Lower leg skin (tissue), 4 donors: ENCODE data around the gene NEDD4L. TPM values are rescaled to one million over a fixed set of nuclear protein-coding genes. Genes with fewer than 3 reads are reported as not detected.

Experiments
- DNase-seq, 2 donors: peaks; one replicate each; pipeline ENCODE4 v3.0.0-alpha.2; 2019; ENCODE audit warnings: low spot score in 2 of 2
- H3K4me3 ChIP-seq: fragments of 200-600 bp; sonication (generic); 2 replicates; pipeline ENCODE4 v1.5.1; 2017; ENCODE audit warnings: mild to moderate bottlenecking, low read depth; ENCODE audit not compliant: poor library complexity, severe bottlenecking
- CTCF ChIP-seq, 3 donors: fragments of 450-650 bp; IDR thresholded peaks; one replicate each; pipeline ENCODE4 v1.5.1; 2016; ENCODE audit warnings: antibody characterized with exemption in 3 of 3, mild to moderate bottlenecking in 3 of 3, moderate library complexity in 2 of 3
- POLR2A ChIP-seq, 2 donors: fragments of 450-650 bp; IDR thresholded peaks; one replicate each; pipeline ENCODE4 v1.6.1; 2016 to 2017; ENCODE audit warnings: antibody characterized with exemption in 2 of 2, mild to moderate bottlenecking in 1 of 2, moderate library complexity in 1 of 2
- WGBS, 2 donors: methylation state at CpG; one replicate each; pipeline ENCODE4 v1.1.5; 2018; 5-methylcytosine and 5-hydroxymethylcytosine counted together
- intact Hi-C: fragments of 100-400 bp; cut with DNase I; formaldehyde crosslinking; loops from one replicate; pipeline ENCODE4 v1.15.0; 2023; ENCODE audit warnings: low total_unique reads
- total RNA-seq, 4 donors: library from RNA; depleted of rRNA; stranded (reverse); fragments of >200 nt; gene quantifications; one replicate each; pipeline ENCODE4 v1.1.0, GENCODE V29; 2016

Gene NEDD4L
- total RNA-seq, 4 donors from 2014 or later: 22.9 to 127 (median 35.0) TPM

GRCh38 chr18:58363767-58364540, 319.9 kb downstream of the NEDD4L start:
- no peak for TF ChIP-seq CTCF (IDR thresholded peaks at IDR 0.05)
- TF ChIP-seq POLR2A (IDR thresholded peaks at IDR 0.05): no peak
- WGBS, 2 donors: 93 to 95% methylated on average over 6 of the region's 6 CpGs

DNA sequence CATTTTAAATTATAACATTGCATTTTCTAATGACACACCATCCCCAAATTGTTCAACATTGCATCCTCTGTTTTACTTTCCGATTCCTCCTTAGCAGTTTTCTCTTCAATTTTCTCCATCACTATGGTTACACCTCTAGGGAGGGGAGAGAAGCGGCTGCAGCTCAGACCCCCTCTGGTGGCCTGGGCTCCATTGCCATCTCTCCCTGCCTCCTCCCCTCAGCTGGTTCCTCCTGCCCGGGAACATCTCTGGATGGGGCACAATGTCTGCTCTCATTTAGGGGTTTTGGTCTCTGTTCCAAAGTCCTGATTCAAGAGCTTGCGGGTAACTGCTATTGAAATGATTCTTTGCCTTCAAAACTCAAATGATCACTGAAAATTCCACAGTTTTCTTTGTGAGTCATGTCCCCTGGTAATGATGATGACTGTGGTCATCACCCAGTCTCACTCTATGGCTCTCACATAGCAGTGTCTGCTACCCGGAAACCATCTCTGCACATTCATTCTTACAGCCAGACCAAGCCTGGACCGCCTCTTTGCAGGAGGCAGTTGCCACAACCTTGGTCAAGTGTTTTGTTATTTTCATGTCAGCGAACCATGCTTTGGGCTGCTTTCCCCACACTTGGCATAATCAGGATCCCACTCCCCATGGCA, 321.0 kb downstream of the NEDD4L start:
- no peak overlapping the region for H3K4me3 ChIP-seq
- no peak for DNase-seq
- intact Hi-C loops: no loop called here
- 88 to 95% methylated on average over 7 of the region's 7 CpGs for WGBS, 2 donors
- TF ChIP-seq POLR2A (IDR thresholded peaks at IDR 0.05): no peak
- no peak for TF ChIP-seq CTCF (IDR thresholded peaks at IDR 0.05)

More at GRCh38 chr18:58363767-58364540, 319.9 kb downstream of the NEDD4L start:
- DNase-seq: no peak
- intact Hi-C loops: no loop called here
- no peak overlapping the region for H3K4me3 ChIP-seq

DNA sequence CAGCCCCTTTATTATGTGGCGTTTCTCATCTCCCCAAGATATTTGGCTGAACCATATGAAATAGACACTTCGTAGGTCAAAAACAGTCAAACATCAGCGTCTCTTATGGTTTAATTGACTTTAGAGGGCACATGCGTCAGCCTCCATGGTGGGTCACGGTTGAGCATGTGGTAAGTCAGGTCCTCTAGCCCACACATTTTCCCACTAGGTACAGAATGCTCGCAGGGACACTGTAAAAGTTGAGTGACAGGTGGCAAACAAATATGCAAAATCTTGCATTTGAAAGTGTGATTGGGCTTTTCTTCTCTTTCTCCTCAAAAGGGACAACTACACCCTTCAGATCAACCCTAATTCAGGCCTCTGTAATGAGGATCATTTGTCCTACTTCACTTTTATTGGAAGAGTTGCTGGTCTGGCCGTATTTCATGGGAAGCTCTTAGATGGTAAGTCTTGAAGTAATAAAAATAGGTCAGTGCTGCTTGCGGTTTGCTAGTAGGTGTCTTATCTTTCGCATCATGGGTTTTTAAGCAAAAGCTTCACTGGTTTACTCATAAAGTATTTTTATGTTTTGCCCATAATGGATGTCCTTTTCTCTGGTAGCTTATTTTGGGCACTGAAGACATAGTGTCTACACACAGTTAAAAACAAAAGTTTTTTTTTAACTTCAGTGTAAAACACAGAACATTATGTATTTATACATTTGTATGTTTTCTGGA, 323.6 kb downstream of the NEDD4L start:
- 93 to 96% methylated on average over 9 of the region's 9 CpGs for WGBS, 2 donors
- no peak for DNase-seq
- intact Hi-C loops: no loop called here
- TF ChIP-seq POLR2A (IDR thresholded peaks at IDR 0.05): no peak
- no peak for TF ChIP-seq CTCF (IDR thresholded peaks at IDR 0.05)
- no peak overlapping the region for H3K4me3 ChIP-seq

DNA sequence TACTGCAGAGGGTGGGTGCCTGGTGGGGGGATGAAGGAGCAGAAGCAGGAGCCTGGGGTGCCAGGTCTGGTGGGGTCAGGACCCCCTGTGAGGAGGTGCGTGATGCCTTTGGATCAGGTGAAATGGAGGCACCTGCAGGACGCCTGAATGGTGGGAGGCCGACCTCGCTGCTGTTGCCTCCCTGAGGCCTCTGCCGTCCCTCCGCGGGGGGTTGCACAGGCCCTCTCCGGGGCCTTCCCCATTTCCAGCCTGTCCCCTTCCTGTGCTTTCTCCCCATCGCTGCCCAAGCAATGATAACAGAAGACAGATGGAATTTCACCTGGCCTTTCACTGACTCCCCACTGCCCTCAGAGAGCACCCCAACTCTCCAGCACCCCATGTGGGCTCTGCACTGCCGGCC, 325.6 kb downstream of the NEDD4L start:
- intact Hi-C loops: no loop called here
- DNase-seq: no peak
- WGBS, 2 donors: 96 to 100% methylated on average over 10 of the region's 10 CpGs
- no peak overlapping the region for H3K4me3 ChIP-seq
- no peak for TF ChIP-seq CTCF (IDR thresholded peaks at IDR 0.05)
- TF ChIP-seq POLR2A (IDR thresholded peaks at IDR 0.05): no peak

DNA sequence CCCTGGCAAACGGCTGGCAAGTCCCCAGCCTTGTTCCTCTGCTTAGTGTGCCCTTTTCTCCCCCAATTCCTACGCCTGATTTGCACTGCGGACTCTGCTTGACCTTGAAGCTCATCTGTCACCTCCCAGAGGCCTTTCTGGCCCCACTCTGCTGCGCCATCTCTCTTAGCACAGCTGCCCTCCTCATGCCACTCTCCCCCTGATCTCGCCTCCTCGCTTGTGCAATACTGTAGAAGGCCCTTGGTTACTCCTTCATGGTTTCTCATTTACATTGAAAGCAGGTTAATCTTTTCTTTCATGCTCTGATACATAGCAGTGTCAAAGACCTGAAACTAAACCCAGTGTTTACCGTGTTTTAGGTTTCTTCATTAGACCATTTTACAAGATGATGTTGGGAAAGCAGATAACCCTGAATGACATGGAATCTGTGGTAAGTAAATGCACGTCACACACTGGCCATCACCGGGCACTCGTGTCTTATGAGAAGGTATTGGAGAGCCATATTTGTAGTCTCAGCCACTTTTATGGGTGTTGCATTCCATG, 326.1 kb downstream of the NEDD4L start:
- no peak for DNase-seq
- intact Hi-C loops: no loop called here
- TF ChIP-seq CTCF (IDR thresholded peaks at IDR 0.05) (no peak), POLR2A (IDR thresholded peaks at IDR 0.05) (no peak)
- H3K4me3 ChIP-seq: no peak overlapping the region
- WGBS, 2 donors: 95% methylated on average over 10 of the region's 10 CpGs
